ENCODE data around the gene SHCBP1L.

SHCBP1L gene

DNA sequence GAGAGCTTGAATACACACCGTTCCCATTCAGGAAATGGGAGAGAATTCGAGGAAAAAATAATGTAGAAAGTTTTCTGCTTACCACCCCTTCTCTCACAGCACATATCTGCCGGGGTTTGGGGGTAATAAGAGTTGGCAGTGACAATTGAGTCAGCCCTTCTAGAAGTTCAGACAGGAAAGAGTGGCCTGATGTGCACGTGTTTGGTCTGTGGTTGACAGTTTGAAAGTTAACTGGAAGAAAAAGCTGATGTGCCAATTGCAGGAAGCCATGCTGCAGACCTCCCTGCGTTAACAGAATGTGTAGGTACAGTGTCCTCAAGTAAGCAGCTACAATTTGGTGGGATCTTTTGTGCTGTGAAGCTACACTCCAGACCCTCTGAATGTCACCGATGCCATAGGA lies 63.0 kb downstream of the SHCBP1L start:
- DNase-seq (ENCODE audit: low read depth), result no peak

DNA sequence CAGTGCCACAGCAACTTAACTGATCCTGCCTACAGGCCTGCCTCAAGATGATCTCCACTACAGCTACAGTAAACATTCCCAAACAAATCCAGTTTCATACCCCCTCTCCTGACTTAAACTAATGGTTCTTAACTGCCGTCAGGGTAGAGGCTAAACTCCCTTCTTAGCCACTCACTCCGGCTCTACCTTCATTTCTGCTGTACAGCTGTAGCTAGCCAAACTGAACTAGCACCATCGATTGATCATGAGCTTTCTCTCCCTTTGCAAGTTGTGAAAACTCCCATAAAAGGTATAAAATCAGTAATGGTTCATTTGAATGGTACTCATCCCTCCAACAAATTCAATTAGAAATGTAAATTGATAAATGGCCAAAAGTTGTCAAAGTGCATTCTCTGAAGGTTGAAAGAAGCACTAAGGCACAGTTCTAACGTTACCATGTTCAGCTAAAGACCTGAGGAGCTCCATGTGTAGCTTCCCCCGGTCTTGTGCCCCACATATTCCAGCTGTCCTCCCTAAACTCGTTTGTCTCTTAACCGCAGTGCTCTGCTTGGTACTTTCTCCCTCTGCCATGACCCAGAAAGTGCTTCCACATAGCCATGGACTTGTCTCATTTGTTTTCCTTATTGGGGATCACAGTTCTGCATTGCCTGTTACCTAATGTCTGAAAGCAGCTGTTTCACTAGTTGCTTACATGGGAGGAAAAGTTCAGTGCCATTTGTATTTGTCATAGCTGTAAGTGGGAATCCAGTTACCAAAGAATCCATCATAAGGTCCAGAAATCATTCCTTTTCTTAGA lies 64.0 kb downstream of the SHCBP1L start:
- no peak for DNase-seq (ENCODE audit: low read depth)

DNA sequence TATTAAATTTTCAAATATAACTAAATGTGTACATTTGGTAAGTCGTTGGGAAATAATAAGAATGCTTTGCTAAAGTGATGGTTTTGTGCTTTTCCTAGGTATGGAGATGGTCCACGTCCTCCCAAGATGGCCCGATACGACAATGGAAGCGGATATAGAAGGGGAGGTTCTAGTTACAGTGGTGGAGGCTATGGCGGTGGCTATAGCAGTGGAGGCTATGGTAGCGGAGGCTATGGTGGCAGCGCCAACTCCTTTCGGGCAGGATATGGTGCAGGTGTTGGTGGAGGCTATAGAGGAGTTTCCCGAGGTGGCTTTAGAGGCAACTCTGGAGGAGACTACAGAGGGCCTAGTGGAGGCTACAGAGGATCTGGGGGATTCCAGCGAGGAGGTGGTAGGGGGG lies 66.0 kb downstream of the SHCBP1L start:
- DNase-seq (ENCODE audit: low read depth), result no peak

DNA sequence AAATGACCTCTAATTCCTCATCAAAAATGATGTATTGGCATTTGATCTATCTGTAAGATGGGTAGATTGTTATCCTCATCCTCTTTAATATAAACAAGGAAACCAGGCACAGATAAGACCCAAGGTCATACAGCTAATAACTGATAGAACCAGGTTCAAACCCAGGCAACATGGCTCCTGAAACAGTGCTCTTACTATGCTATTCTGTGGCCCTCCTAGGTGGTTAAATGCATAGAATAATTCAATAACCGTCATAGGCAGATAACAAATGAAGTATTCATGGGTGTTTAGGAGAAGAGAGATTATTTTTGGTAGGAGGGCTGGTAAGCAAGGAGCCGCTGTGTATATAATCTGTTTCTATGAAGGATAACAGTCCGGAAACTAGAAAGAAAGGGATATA lies 67.4 kb downstream of the SHCBP1L start:
- no peak for DNase-seq (ENCODE audit: low read depth)

DNA sequence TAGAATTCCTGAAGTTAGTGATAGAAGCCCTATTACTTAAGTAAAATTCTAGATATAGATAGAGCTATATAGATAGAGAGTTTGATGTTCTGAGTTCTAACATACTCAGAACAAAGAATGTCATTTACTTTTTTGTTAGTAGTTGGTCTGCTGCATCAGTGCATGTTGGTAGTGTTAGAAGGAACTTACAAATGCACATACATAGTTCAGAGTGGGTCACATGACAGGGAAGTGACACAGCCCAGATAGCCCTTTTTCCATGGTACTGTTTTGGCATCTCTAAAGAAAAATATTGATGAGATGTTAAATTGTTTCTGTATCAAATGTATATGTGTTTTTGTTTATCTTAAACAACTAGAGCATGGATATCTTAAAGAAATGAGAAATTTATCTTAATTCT lies 68.1 kb downstream of the SHCBP1L start:
- no peak for DNase-seq (ENCODE audit: low read depth)

DNA sequence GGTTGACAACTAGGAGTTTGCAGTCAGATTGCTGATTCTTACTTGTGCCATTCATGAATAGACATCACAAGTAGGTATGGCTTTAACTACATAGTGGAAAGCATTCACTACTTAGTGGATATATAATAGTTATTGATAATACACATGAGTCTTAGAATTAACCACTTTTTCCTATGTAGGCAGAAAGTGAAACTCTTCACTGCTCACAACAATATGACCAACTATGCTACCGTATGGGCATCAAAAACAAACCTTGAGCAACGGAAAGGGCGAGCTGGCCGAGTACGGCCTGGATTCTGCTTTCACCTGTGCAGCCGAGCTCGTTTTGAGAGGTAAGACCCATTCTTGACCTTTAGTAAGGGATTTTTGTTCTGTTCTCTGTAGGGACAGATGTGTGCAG lies 75.1 kb downstream of the SHCBP1L start:
- DNase-seq (ENCODE audit: low read depth), result no peak

DNA sequence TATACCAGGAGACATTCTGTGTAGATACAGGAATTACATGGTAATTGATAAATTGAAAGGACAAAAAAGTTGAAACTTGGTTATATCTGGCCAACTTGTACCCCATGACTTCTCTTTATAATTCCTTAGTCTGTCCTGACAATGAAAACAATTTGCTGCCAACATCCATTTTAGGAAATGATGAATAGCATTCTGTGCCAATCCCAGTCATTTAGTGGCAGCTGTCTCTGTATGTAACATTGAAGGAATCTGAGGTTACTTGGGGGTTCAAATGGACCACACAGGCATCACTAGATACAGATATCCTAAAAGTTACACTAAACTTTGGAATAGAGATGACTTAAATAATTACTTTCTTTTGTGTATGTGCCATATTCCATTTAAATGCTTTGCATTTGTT lies 75.6 kb downstream of the SHCBP1L start:
- DNase-seq (ENCODE audit: low read depth), result no peak

DNA sequence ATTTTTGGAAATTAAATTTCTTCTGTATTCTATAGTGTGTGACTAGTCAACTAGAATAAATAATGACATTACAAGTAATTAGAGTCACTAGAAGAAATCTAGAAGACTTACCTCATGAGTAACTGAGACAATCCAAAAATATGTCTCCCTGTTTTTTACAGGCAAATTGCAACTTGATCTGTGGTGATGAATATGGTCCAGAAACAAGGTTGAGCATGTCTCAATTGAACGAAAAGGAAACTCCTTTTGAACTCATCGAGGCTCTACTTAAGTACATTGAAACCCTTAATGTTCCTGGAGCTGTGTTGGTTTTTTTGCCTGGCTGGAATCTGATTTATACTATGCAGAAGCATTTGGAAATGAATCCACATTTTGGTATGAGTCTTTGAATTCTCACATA lies 77.1 kb downstream of the SHCBP1L start:
- DNase-seq (ENCODE audit: low read depth), result no peak

DNA sequence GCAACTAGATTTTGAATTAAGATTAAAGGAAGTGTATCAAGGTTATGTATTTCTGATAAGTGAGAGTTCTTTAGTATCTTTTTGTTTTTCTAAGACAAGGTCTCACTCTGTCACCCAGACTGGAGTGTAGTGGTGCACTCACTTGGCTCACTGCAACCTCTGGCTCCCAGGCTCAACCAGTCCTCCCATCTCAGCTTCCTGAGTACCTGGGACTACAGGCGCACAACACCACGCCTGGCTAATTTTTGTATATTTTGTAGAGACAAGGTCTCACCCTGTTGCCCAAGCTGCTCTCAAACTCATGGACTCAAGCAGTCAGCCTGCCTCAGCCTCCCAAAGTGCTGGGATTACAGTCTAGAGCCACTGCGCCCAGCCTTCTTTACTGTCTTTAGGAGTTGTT lies 80.1 kb downstream of the SHCBP1L start:
- no peak for DNase-seq (ENCODE audit: low read depth)

DNA sequence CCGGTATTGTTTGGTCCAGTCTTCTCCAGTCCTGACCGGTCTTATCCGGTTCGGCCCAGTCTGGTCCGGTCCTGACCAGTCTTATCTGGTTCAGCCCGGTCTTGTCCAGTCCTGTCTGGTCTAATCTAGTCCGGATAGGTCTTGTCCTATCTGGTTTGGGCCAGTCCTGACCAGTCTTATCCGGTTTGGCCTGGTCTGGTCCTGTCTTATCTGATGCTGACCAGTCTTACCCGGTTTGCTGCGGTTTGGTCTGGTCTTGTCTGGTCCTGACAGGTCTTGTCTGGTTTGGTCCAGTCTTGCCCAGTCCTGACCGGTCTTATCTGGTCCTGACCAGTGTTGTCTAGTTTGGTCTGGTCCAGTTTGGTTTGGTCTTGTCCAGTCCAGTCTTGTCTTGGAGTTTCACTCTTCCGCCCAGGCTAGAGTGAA lies 83.7 kb downstream of the SHCBP1L start:
- no peak for DNase-seq (ENCODE audit: low read depth)

DNA sequence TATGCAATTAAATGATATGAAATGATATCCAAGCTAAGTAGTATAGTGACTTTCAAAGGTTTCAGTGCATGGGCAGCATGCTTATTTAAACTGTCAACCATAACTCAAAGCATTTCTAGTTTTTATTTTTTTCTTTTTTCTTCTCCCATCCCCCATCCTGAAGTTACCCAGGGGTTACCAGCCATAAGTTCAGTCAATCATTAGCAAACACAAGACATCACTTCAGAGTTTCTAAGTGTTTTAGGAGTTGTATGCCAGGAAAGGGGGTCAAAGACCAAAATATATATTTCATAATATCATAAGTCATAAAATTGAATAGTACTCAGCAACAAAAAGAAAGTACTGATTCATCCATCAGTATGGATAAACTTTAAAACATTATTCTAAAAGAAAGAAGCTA lies 85.1 kb downstream of the SHCBP1L start:
- no peak for DNase-seq (ENCODE audit: low read depth)

DNA sequence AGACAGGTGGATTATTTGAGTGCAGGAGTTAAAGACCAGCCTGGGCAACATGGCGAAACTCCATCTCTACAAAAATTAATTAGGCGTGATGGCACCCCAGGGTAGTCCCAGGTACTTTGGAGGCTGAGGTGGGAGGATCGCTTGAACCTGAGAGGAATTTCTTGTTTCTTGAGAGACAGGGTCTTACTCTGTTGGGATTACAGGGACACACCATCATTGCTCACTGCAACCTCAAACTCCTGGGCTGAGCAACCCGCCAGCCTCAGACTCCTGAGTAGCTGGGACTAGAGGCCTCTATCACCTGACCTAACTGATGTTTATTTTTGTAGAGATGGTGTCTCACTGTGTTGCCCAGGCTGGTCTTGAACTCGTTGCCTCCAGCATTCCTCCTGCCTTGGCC lies 89.0 kb downstream of the SHCBP1L start:
- DNase-seq (ENCODE audit: low read depth), result no peak

DNA sequence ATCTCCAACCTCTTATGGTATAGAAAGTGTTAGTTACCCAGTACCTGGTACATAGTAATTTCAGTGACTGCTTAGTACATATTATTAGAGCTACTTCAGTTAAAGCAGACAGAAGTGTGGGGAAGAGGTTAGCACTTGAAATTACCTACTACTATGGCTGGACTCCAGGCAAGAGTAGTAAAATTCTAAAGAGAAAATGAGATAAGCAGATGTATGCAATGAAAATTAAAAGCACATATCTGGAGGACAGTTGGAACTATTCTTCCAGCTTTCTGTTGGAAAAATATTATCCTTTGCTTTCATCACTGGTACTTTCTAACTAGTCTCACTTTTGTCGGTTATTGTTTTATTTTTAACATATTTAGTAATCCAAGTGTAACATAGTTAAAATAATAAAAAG lies 90.1 kb downstream of the SHCBP1L start:
- DNase-seq (ENCODE audit: low read depth), result no peak

DNA sequence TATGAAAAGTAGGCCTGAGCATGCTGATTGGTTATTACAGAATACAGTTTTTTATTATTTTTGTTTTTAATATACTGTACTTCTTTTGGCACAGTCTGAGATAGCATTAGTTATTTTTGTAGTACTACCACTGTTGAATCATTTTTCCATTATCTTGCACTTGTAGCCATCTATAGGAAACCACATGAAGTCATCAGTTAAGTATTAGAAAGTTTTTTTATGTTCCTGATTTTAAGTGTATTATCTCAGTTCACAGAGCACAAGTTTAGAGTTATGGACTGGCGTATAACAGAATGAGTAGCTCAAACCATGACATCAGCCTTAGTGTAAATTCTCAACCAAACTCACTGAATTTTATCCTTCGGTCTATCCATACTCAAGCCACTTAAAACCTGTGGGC lies 91.0 kb downstream of the SHCBP1L start:
- no peak for DNase-seq (ENCODE audit: low read depth)

DNA sequence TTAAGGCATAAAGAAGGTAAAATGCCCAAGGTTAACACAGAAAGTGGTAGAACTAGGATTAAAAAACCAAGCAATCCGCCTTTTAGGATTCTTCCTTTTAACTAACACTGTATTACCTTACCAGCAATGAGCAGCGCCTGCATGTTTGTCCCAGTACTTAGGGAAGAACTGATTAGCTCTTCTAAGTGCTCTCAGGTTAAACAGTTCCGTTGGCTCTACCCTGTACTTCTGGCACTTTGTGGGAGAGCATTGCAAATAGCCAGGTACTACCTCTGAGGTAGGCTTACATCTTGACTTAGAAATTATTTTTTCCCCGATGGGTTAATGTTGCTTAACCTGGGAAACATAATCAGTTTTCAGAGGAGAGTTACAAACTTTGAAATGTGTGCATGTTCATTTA lies 92.3 kb downstream of the SHCBP1L start:
- DNase-seq (ENCODE audit: low read depth), result no peak

DNA sequence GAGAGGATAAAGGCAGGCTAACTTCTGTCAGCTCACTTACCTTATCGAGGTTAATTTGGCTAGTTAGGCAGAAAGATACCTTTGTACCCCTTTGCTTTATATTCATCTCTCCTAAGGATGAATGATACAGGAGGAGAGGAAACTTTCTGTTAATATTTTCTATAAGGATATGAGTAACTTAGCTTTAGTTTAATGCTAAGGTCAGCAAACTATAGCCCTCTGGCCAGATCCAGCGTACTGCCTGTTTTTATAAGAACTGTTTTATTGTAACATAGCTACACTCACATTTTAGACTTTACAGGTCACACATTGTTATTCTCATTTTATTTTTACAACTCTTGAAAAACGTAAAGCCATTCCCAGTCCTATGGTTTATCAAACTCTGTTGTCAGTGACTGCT lies 95.8 kb downstream of the SHCBP1L start:
- no peak for DNase-seq (ENCODE audit: low read depth)

DNA sequence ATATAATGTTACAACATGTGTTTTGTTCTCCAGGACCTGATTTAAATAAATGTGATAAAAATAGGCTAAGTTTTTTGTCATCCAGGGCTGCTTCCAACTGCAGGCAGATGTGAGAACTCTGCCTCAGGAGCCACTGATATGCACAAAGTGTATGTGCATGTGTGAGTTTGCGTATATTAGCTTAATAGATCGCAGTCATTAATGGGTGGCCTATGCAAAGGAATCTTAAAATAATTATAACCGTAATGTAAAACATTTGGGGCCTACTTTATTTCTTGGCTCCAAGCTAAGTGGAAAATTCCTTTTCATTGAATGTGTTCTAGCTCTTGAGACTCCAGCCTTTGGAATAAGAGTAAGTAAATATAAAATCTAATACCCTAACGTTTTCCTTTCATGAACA lies 97.1 kb downstream of the SHCBP1L start:
- DNase-seq (ENCODE audit: low read depth), result no peak

DNA sequence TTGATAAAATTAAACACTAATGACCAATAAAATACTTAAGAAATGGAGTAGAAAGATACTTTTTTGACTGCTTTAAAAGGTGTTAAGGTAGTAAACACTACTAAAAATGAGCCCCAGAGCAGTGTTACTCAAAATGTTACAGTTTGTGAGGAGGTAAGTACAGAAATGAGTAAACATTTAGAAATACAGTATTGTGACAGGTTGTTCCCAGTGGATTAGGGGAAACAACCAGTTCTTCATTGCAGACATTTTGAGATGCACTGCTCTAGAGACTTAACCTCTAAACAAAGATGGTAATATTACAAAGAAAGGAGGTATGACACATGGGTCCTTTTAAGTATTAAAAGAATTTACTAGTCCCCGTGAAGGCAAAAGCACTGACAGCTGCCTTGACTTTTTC lies 101.1 kb downstream of the SHCBP1L start:
- DNase-seq (ENCODE audit: low read depth), result no peak

DNA sequence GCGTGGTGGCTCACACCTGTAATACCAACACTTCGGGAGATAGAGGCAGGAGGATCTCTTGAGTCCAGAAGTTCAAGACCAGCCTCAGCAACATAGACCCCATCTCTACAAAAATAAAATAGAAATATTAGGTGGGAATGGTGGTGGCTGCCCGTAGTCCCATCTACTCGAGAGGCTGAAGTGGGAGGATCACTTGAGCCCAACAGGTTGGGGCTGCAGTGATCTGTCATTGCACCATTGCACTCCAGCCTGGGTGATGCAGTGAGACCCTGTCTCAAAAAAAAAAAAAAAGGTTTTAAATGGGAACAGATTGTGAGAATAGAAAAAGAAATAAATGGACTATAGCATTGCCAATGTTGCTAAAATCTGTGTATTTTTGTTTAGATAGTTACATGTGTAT lies 102.6 kb downstream of the SHCBP1L start:
- DNase-seq (ENCODE audit: low read depth), result no peak

Measured in stimulated activated CD8-positive, alpha-beta memory T cell treated with anti-CD3 and anti-CD28 coated beads, Interleukin-15, amount 100 ng/mL, for 24 hours (primary cell).